ENCODE data around the gene ANG. TPM values are rescaled to one million over a fixed set of nuclear protein-coding genes. Genes with fewer than 3 reads are reported as not detected.

The ANG gene
- total RNA-seq, 1 experiment from 2014 or later: 0.71 TPM

GRCh38 chr14:20711685-20712084, 23.1 kb downstream of the ANG start:
- no peak overlapping the region for H3K4me3 ChIP-seq (ENCODE audit: low read depth, low read length, poor library complexity, severe bottlenecking)
- intact Hi-C loops (cut with micrococcal nuclease; ENCODE audit: unreplicated experiment): no loop called here
- H3K36me3 ChIP-seq (ENCODE audit: insufficient read depth, low read length, poor library complexity, severe bottlenecking): no peaks in the 10 kb centered on the region
- BruUV-seq (replicated peaks): no TSS peak
- H3K4me1 ChIP-seq (ENCODE audit: insufficient read depth, low read length, poor library complexity, severe bottlenecking): no peaks in the 10 kb centered on the region
- DNase-seq (ENCODE audit: low spot score): no peak
- no peaks in the 10 kb centered on the region for H3K9me3 ChIP-seq (ENCODE audit: low read depth, low read length, poor library complexity, severe bottlenecking)
- H3K27ac ChIP-seq (ENCODE audit: low read depth, low read length, poor library complexity, severe bottlenecking): no peak overlapping the region
- ChIA-PET POLR2A (ENCODE audit: low non-redundant PET) (no interaction called here), CTCF (no interaction called here)
- no peaks in the 10 kb centered on the region for H3K27me3 ChIP-seq (replicated peaks; ENCODE audit: insufficient read depth, low read depth, low read length, poor library complexity)
- TF ChIP-seq EZH2 (IDR thresholded peaks at IDR 0.05; ENCODE audit: borderline replicate concordance, low read depth, low read length, poor library complexity, severe bottlenecking) (no peak), CTCF (conservative IDR thresholded peaks at IDR 0.05; ENCODE audit: low read depth, low read length) (no peak)

- no peaks in the 10 kb centered on the region for H3K36me3 ChIP-seq (ENCODE audit: insufficient read depth, low read length, poor library complexity, severe bottlenecking)
- H3K27me3 ChIP-seq (replicated peaks; ENCODE audit: insufficient read depth, low read depth, low read length, poor library complexity): no peaks in the 10 kb centered on the region
- DNase-seq (ENCODE audit: low spot score): no peak
- no peaks in the 10 kb centered on the region for H3K9me3 ChIP-seq (ENCODE audit: low read depth, low read length, poor library complexity, severe bottlenecking)
- no peaks in the 10 kb centered on the region for H3K4me1 ChIP-seq (ENCODE audit: insufficient read depth, low read length, poor library complexity, severe bottlenecking)
- ChIA-PET POLR2A (ENCODE audit: low non-redundant PET) (no interaction called here), CTCF (no interaction called here)
- intact Hi-C loops (cut with micrococcal nuclease; ENCODE audit: unreplicated experiment): no loop called here
- no TSS peak for BruUV-seq (replicated peaks)
- H3K4me3 ChIP-seq (ENCODE audit: low read depth, low read length, poor library complexity, severe bottlenecking): no peak overlapping the region
- H3K27ac ChIP-seq (ENCODE audit: low read depth, low read length, poor library complexity, severe bottlenecking): no peak overlapping the region
- TF ChIP-seq CTCF (conservative IDR thresholded peaks at IDR 0.05; ENCODE audit: low read depth, low read length): no peak
- TF ChIP-seq EZH2 (IDR thresholded peaks at IDR 0.05; ENCODE audit: borderline replicate concordance, low read depth, low read length, poor library complexity, severe bottlenecking): no peak
Measured at GRCh38 chr14:20712904-20713303, 24.3 kb downstream of the ANG start.

- H3K36me3 ChIP-seq (ENCODE audit: insufficient read depth, low read length, poor library complexity, severe bottlenecking): no peaks in the 10 kb centered on the region
- DNase-seq (ENCODE audit: low spot score): peak; percentile 62
- TF ChIP-seq CTCF (conservative IDR thresholded peaks at IDR 0.05; ENCODE audit: low read depth, low read length): no peak
- no peak for TF ChIP-seq EZH2 (IDR thresholded peaks at IDR 0.05; ENCODE audit: borderline replicate concordance, low read depth, low read length, poor library complexity, severe bottlenecking)
- ChIA-PET CTCF (no interaction called here), POLR2A (ENCODE audit: low non-redundant PET) (no interaction called here)
- no peak overlapping the region for H3K4me3 ChIP-seq (ENCODE audit: low read depth, low read length, poor library complexity, severe bottlenecking)
- intact Hi-C loops (cut with micrococcal nuclease; ENCODE audit: unreplicated experiment): no loop called here
- H3K27me3 ChIP-seq (replicated peaks; ENCODE audit: insufficient read depth, low read depth, low read length, poor library complexity): no peaks in the 10 kb centered on the region
- no TSS peak for BruUV-seq (replicated peaks)
- no peaks in the 10 kb centered on the region for H3K4me1 ChIP-seq (ENCODE audit: insufficient read depth, low read length, poor library complexity, severe bottlenecking)
- no peaks in the 10 kb centered on the region for H3K9me3 ChIP-seq (ENCODE audit: low read depth, low read length, poor library complexity, severe bottlenecking)
- no peak overlapping the region for H3K27ac ChIP-seq (ENCODE audit: low read depth, low read length, poor library complexity, severe bottlenecking)
Measured at GRCh38 chr14:20714593-20715250, 26.2 kb downstream of the ANG start.

Measured in A673 (cell line).